Measurements from ENCODE around the gene ARHGAP15.

Gene ARHGAP15

DNA sequence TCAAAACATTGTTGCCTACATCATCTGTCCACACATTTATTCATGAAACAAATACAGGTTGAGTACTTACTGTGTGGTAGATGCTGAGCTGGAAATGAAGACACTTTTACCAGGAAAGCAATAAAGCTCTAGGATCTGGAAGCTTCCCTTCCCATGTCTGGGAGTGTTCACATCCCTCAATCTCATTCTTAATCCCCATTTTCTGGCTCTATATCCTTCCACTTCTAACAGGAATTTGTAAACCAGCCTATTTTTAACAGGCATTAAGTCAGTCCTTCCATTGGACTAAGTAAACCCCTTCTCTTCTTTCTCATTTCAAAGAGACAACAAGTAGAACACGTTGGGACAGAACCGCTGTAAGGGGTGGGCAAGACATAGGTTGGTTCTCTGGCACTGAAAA lies 589.5 kb downstream of the ARHGAP15 start:
- Histone ChIP-seq H2BK5ac (ENCODE audit: low read length) (no peak overlapping the region), H3K14ac (ENCODE audit: low read length) (no peak overlapping the region), H3K9me3 (replicated peaks in 1 of 2; ENCODE audit: control insufficient read depth in 2 of 2, insufficient read depth in 1 of 2, low read depth in 1 of 2, low read length in 2 of 2) (no peaks in the 10 kb centered on the region), H3K4ac (ENCODE audit: low read length) (no peak overlapping the region), H2AFZ (ENCODE audit: low read length) (no peak overlapping the region), H3K18ac (ENCODE audit: low read length) (no peak overlapping the region), H3K27ac (replicated peaks; ENCODE audit: low read length) (no peak overlapping the region), H3K27me3 (ENCODE audit: control insufficient read depth in 3 of 3, insufficient read depth in 3 of 3, low read depth in 1 of 3, low read length in 3 of 3) (no peaks in the 10 kb centered on the region), H3K36me3 (replicated peaks in 1 of 2; ENCODE audit: control insufficient read depth in 2 of 2, insufficient read depth in 2 of 2, low read length in 2 of 2) (no peaks in the 10 kb centered on the region), H3K79me1 (ENCODE audit: low read depth, low read length) (no peaks in the 10 kb centered on the region), H3K4me2 (ENCODE audit: insufficient read depth, low read length, poor library complexity, severe bottlenecking) (no peak overlapping the region), H3K4me3 (ENCODE audit: low read length in 2 of 2) (no peak overlapping the region), H2BK120ac (ENCODE audit: low read depth, low read length) (no peak overlapping the region), H2BK12ac (ENCODE audit: low read length) (no peak overlapping the region), H3K9ac (ENCODE audit: low read depth, low read length, poor library complexity) (no peak overlapping the region), H2AK5ac (ENCODE audit: low read depth, low read length) (no peak overlapping the region), H2BK15ac (ENCODE audit: low read length) (no peak overlapping the region), H3K4me1 (ENCODE audit: control insufficient read depth in 2 of 2, insufficient read depth in 1 of 2, low read depth in 1 of 2, low read length in 2 of 2) (peaks cover 3 to 8% of the 10 kb centered on the region in 2 donors), H4K91ac (ENCODE audit: low read depth, low read length, poor library complexity) (no peak overlapping the region), H4K8ac (ENCODE audit: low read depth, low read length) (no peak overlapping the region), H3K23ac (ENCODE audit: low read depth, low read length, poor library complexity) (no peak overlapping the region)
- DNase-seq (ENCODE audit: low spot score): no peak
- WGBS, 2 donors (ENCODE audit: extremely low coverage in 2 of 2, insufficient read length in 2 of 2, insufficient replicate concordance in 1 of 2): no CpG with 5 or more reads among the region's 2 CpGs

- no peak overlapping the region for H2AFZ ChIP-seq (ENCODE audit: low read length)
- no peak overlapping the region for H2BK5ac ChIP-seq (ENCODE audit: low read length)
- peak overlapping the region; percentile 19 for H3K27ac ChIP-seq (replicated peaks; ENCODE audit: low read length)
- H3K36me3 ChIP-seq (replicated peaks in 1 of 2; ENCODE audit: control insufficient read depth in 2 of 2, insufficient read depth in 2 of 2, low read length in 2 of 2): no peaks in the 10 kb centered on the region
- H3K79me1 ChIP-seq (ENCODE audit: low read depth, low read length): no peaks in the 10 kb centered on the region
- no peak overlapping the region for H4K91ac ChIP-seq (ENCODE audit: low read depth, low read length, poor library complexity)
- no peak overlapping the region for H3K4me3 ChIP-seq (ENCODE audit: low read length in 2 of 2)
- H4K8ac ChIP-seq (ENCODE audit: low read depth, low read length): no peak overlapping the region
- DNase-seq (ENCODE audit: low spot score): peak; percentile 11
- H3K4me2 ChIP-seq (ENCODE audit: insufficient read depth, low read length, poor library complexity, severe bottlenecking): no peak overlapping the region
- no peak overlapping the region for H2BK120ac ChIP-seq (ENCODE audit: low read depth, low read length)
- no peak overlapping the region for H2BK12ac ChIP-seq (ENCODE audit: low read length)
- H3K18ac ChIP-seq (ENCODE audit: low read length): no peak overlapping the region
- H3K14ac ChIP-seq (ENCODE audit: low read length): no peak overlapping the region
- H3K23ac ChIP-seq (ENCODE audit: low read depth, low read length, poor library complexity): no peak overlapping the region
- no peak overlapping the region for H3K4ac ChIP-seq (ENCODE audit: low read length)
- no peak overlapping the region for H2AK5ac ChIP-seq (ENCODE audit: low read depth, low read length)
- no CpG with 5 or more reads among the region's 2 CpGs for WGBS, 2 donors (ENCODE audit: extremely low coverage in 2 of 2, insufficient read length in 2 of 2, insufficient replicate concordance in 1 of 2)
- H2BK15ac ChIP-seq (ENCODE audit: low read length): no peak overlapping the region
- peaks cover 3 to 8% of the 10 kb centered on the region in 2 donors for H3K4me1 ChIP-seq (ENCODE audit: control insufficient read depth in 2 of 2, insufficient read depth in 1 of 2, low read depth in 1 of 2, low read length in 2 of 2)
- H3K9ac ChIP-seq (ENCODE audit: low read depth, low read length, poor library complexity): no peak overlapping the region
- no peaks in the 10 kb centered on the region for H3K27me3 ChIP-seq (ENCODE audit: control insufficient read depth in 3 of 3, insufficient read depth in 3 of 3, low read depth in 1 of 3, low read length in 3 of 3)
- no peaks in the 10 kb centered on the region for H3K9me3 ChIP-seq (replicated peaks in 1 of 2; ENCODE audit: control insufficient read depth in 2 of 2, insufficient read depth in 1 of 2, low read depth in 1 of 2, low read length in 2 of 2)
Observed at GRCh38 chr2:143719406-143719805, 590.2 kb downstream of the ARHGAP15 start.

DNA sequence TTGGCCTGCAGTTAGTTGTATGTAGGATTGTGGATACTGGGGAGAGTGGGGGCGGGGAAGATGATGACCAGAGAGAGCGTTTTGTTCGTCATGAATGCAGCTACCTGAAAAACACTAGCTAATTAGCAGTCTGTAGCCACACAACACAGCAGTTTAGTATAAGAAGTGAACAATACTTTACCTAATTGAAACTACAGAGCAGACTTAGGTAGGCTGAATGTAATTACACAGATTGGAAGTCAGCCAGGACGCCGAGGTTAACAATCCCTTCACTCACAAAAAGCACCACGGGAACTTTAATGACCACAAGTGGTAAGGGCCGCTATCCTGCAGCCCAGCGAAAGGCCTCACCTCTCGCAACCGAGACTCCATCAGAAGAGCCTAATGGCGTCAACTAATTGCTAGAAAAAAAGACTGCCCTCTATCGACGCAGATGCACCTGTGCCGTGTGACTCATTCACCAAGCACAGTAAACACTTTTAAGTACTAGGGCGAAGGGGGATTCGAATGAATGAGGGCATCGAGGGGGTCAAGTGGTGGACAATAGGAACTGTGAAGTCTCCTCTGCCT lies 591.0 kb downstream of the ARHGAP15 start:
- Histone ChIP-seq H3K9me3 (replicated peaks in 1 of 2; ENCODE audit: control insufficient read depth in 2 of 2, insufficient read depth in 1 of 2, low read depth in 1 of 2, low read length in 2 of 2) (no peaks in the 10 kb centered on the region), H2BK12ac (ENCODE audit: low read length) (no peak overlapping the region), H2AK5ac (ENCODE audit: low read depth, low read length) (no peak overlapping the region), H3K18ac (ENCODE audit: low read length) (no peak overlapping the region), H2AFZ (ENCODE audit: low read length) (no peak overlapping the region), H2BK120ac (ENCODE audit: low read depth, low read length) (no peak overlapping the region), H3K36me3 (replicated peaks in 1 of 2; ENCODE audit: control insufficient read depth in 2 of 2, insufficient read depth in 2 of 2, low read length in 2 of 2) (no peaks in the 10 kb centered on the region), H3K4me2 (ENCODE audit: insufficient read depth, low read length, poor library complexity, severe bottlenecking) (peak overlapping the region; percentile 35), H3K27me3 (ENCODE audit: control insufficient read depth in 3 of 3, insufficient read depth in 3 of 3, low read depth in 1 of 3, low read length in 3 of 3) (no peaks in the 10 kb centered on the region), H3K4ac (ENCODE audit: low read length) (no peak overlapping the region), H3K9ac (ENCODE audit: low read depth, low read length, poor library complexity) (no peak overlapping the region), H3K4me3 (ENCODE audit: low read length in 2 of 2) (no peak overlapping the region), H2BK15ac (ENCODE audit: low read length) (no peak overlapping the region), H3K23ac (ENCODE audit: low read depth, low read length, poor library complexity) (no peak overlapping the region), H3K14ac (ENCODE audit: low read length) (no peak overlapping the region), H4K91ac (ENCODE audit: low read depth, low read length, poor library complexity) (no peak overlapping the region), H3K79me1 (ENCODE audit: low read depth, low read length) (no peaks in the 10 kb centered on the region), H3K4me1 (ENCODE audit: control insufficient read depth in 2 of 2, insufficient read depth in 1 of 2, low read depth in 1 of 2, low read length in 2 of 2) (peaks cover 3 to 8% of the 10 kb centered on the region in 2 donors), H2BK5ac (ENCODE audit: low read length) (no peak overlapping the region), H3K27ac (replicated peaks; ENCODE audit: low read length) (peak overlapping the region; percentile 71), H4K8ac (ENCODE audit: low read depth, low read length) (no peak overlapping the region)
- peak; percentile 57 for DNase-seq (ENCODE audit: low spot score)
- no CpG with 5 or more reads among the region's 17 CpGs for WGBS, 2 donors (ENCODE audit: extremely low coverage in 2 of 2, insufficient read length in 2 of 2, insufficient replicate concordance in 1 of 2)

GRCh38 chr2:143725400-143725799 lies 596.2 kb downstream of the ARHGAP15 start:
- Histone ChIP-seq H3K4ac (ENCODE audit: low read length) (no peak overlapping the region), H2AK5ac (ENCODE audit: low read depth, low read length) (no peak overlapping the region)

More at GRCh38 chr2:143725400-143725799, 596.2 kb downstream of the ARHGAP15 start:
- Histone ChIP-seq H3K14ac (ENCODE audit: low read length) (no peak overlapping the region), H2BK5ac (ENCODE audit: low read length) (no peak overlapping the region), H4K8ac (ENCODE audit: low read depth, low read length) (no peak overlapping the region), H3K27me3 (ENCODE audit: control insufficient read depth in 3 of 3, insufficient read depth in 3 of 3, low read depth in 1 of 3, low read length in 3 of 3) (no peaks in the 10 kb centered on the region), H2BK12ac (ENCODE audit: low read length) (no peak overlapping the region), H4K91ac (ENCODE audit: low read depth, low read length, poor library complexity) (no peak overlapping the region), H3K9me3 (replicated peaks in 1 of 2; ENCODE audit: control insufficient read depth in 2 of 2, insufficient read depth in 1 of 2, low read depth in 1 of 2, low read length in 2 of 2) (no peaks in the 10 kb centered on the region), H3K4me2 (ENCODE audit: insufficient read depth, low read length, poor library complexity, severe bottlenecking) (no peak overlapping the region), H2AFZ (ENCODE audit: low read length) (no peak overlapping the region), H2BK120ac (ENCODE audit: low read depth, low read length) (no peak overlapping the region), H3K36me3 (replicated peaks in 1 of 2; ENCODE audit: control insufficient read depth in 2 of 2, insufficient read depth in 2 of 2, low read length in 2 of 2) (no peaks in the 10 kb centered on the region), H3K18ac (ENCODE audit: low read length) (no peak overlapping the region), H3K79me1 (ENCODE audit: low read depth, low read length) (no peaks in the 10 kb centered on the region), H2BK15ac (ENCODE audit: low read length) (no peak overlapping the region), H3K4me3 (ENCODE audit: low read length in 2 of 2) (no peak overlapping the region), H3K9ac (ENCODE audit: low read depth, low read length, poor library complexity) (no peak overlapping the region), H3K4me1 (ENCODE audit: control insufficient read depth in 2 of 2, insufficient read depth in 1 of 2, low read depth in 1 of 2, low read length in 2 of 2) (peaks cover 0 to 2% of the 10 kb centered on the region in 2 donors), H3K23ac (ENCODE audit: low read depth, low read length, poor library complexity) (no peak overlapping the region), H3K27ac (replicated peaks; ENCODE audit: low read length) (no peak overlapping the region)
- WGBS, 2 donors (ENCODE audit: extremely low coverage in 2 of 2, insufficient read length in 2 of 2, insufficient replicate concordance in 1 of 2): no CpG with 5 or more reads among the region's 2 CpGs
- DNase-seq (ENCODE audit: low spot score): no peak
